ENCODE results near the gene ANKRD1. TPM values are rescaled to one million over a fixed set of nuclear protein-coding genes. Genes with fewer than 3 reads are reported as not detected.
A peak's percentile ranks its signal among the peaks of the same experiment; 100 is the strongest.

ANKRD1 gene
- total and polyA plus RNA-seq, 2 donors (not counting 1 experiment from before 2014, with no cell fraction given), result under 0.01 to 13.1 TPM

DNA sequence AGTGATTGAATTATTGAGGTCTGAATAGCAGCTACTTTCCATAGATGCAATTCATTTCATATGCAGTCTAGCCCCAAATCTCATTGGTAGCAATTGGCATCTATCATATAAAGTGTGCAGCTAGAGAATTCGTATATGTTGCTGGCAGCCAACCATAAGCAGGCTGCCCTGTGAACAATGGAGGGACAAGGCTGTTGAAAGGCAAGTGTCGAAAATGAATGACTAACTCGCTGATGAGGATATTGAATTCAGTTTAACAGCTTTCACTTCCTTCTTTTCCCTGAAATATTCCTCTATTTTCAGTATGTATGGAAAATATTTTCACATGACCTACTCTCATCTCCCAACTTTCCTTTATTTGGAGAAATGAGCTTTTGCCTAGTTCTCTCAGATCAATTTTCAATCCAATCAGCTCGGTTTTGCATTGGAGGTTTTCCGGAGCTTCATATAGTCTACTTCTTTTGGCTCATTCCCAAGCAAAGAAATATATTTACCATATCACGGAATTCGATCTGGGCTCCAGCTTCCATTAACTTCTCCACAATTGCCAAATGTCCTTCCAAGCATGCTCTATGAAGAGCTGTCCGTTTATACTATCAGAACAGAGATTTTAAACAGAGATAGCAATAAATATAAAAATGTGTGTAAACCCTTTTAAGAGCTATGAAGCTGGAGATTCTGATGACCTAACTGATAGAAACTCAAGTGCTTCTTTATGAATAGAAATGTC lies 3.5 kb downstream of the ANKRD1 start:
- peaks cover 6% of the 10 kb centered on the region for H3K4me1 ChIP-seq (ENCODE audit: control insufficient read depth, extremely low read depth, insufficient read depth, low read length)
- H3K4me2 ChIP-seq (ENCODE audit: extremely low read depth, insufficient read depth, low read length), result no peak overlapping the region
- H4K20me1 ChIP-seq (ENCODE audit: control insufficient read depth, extremely low read depth, insufficient read depth, low read length), result no peaks in the 10 kb centered on the region
- no peaks in the 10 kb centered on the region for H3K36me3 ChIP-seq (ENCODE audit: control insufficient read depth, insufficient read depth, low read length)
- H3K79me2 ChIP-seq (ENCODE audit: control insufficient read depth, insufficient read depth, low read length), result no peaks in the 10 kb centered on the region
- no peak overlapping the region for H2AFZ ChIP-seq (ENCODE audit: low read length)
- H3K27me3 ChIP-seq (ENCODE audit: control insufficient read depth, insufficient read depth, low read length), result no peaks in the 10 kb centered on the region
- H3K9me3 ChIP-seq (ENCODE audit: control insufficient read depth, insufficient read depth, low read depth, low read length), result no peaks in the 10 kb centered on the region
- DNase-seq (ENCODE audit: low read depth in 2 of 2), result peak in 1 of 2 donors; percentile 9
- H3K9ac ChIP-seq (ENCODE audit: insufficient read depth, low read length), result no peak overlapping the region
- TF ChIP-seq CTCF (conservative IDR thresholded peaks at IDR 0.05 in 1 of 2, IDR thresholded peaks at IDR 0.05 in 1 of 2; ENCODE audit: low read depth in 1 of 2, low read length in 2 of 2), result no peak
- no peak for TF ChIP-seq EZH2 (IDR thresholded peaks at IDR 0.05; ENCODE audit: low read length, missing control alignments)
- no peak overlapping the region for H3K27ac ChIP-seq (ENCODE audit: insufficient read depth, low read length)
- H3K4me3 ChIP-seq (replicated peaks in 1 of 4; ENCODE audit: control extremely low read depth in 1 of 4, insufficient read depth in 1 of 4, low read depth in 3 of 4, low read length in 4 of 4), result no peak overlapping the region

GRCh38 chr10:90916392-90917237 lies 4.3 kb downstream of the ANKRD1 start:
- H2AFZ ChIP-seq (ENCODE audit: low read length), result no peak overlapping the region
- no peaks in the 10 kb centered on the region for H3K79me2 ChIP-seq (ENCODE audit: control insufficient read depth, insufficient read depth, low read length)
- TF ChIP-seq CTCF (conservative IDR thresholded peaks at IDR 0.05 in 1 of 2, IDR thresholded peaks at IDR 0.05 in 1 of 2; ENCODE audit: low read depth in 1 of 2, low read length in 2 of 2) (no peak), EZH2 (IDR thresholded peaks at IDR 0.05; ENCODE audit: low read length, missing control alignments) (no peak)
- H3K27me3 ChIP-seq (ENCODE audit: control insufficient read depth, insufficient read depth, low read length), result no peaks in the 10 kb centered on the region
- no peak overlapping the region for H3K4me2 ChIP-seq (ENCODE audit: extremely low read depth, insufficient read depth, low read length)
- H4K20me1 ChIP-seq (ENCODE audit: control insufficient read depth, extremely low read depth, insufficient read depth, low read length), result no peaks in the 10 kb centered on the region
- no peaks in the 10 kb centered on the region for H3K9me3 ChIP-seq (ENCODE audit: control insufficient read depth, insufficient read depth, low read depth, low read length)
- peaks cover 6% of the 10 kb centered on the region for H3K4me1 ChIP-seq (ENCODE audit: control insufficient read depth, extremely low read depth, insufficient read depth, low read length)
- H3K27ac ChIP-seq (ENCODE audit: insufficient read depth, low read length), result no peak overlapping the region
- DNase-seq (ENCODE audit: low read depth in 2 of 2), result no peak
- H3K9ac ChIP-seq (ENCODE audit: insufficient read depth, low read length), result no peak overlapping the region
- H3K4me3 ChIP-seq (replicated peaks in 1 of 4; ENCODE audit: control extremely low read depth in 1 of 4, insufficient read depth in 1 of 4, low read depth in 3 of 4, low read length in 4 of 4), result no peak overlapping the region
- H3K36me3 ChIP-seq (ENCODE audit: control insufficient read depth, insufficient read depth, low read length), result no peaks in the 10 kb centered on the region

DNA sequence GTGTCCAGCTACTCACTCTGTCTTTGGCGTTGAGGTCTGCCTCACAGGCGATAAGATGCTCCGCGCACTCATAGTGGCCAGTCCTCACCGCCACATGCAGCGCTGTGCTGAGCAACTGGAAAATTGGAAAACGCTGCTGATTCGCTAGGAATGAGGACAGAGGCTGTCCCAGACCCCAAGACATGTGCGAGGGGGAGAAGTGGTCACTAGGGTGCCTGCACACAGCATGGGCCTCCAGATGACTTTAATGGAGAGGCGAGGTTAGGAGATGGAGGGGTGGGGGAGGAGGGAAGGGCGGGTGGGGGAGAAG lies 5.2 kb downstream of the ANKRD1 start:
- DNase-seq (ENCODE audit: low read depth in 2 of 2), result no peak
- Histone ChIP-seq H4K20me1 (ENCODE audit: control insufficient read depth, extremely low read depth, insufficient read depth, low read length) (no peaks in the 10 kb centered on the region), H3K4me3 (replicated peaks in 1 of 4; ENCODE audit: control extremely low read depth in 1 of 4, insufficient read depth in 1 of 4, low read depth in 3 of 4, low read length in 4 of 4) (no peak overlapping the region), H3K4me2 (ENCODE audit: extremely low read depth, insufficient read depth, low read length) (no peak overlapping the region), H3K27me3 (ENCODE audit: control insufficient read depth, insufficient read depth, low read length) (no peaks in the 10 kb centered on the region), H3K36me3 (ENCODE audit: control insufficient read depth, insufficient read depth, low read length) (no peaks in the 10 kb centered on the region), H3K4me1 (ENCODE audit: control insufficient read depth, extremely low read depth, insufficient read depth, low read length) (no peaks in the 10 kb centered on the region), H2AFZ (ENCODE audit: low read length) (no peak overlapping the region), H3K9ac (ENCODE audit: insufficient read depth, low read length) (no peak overlapping the region), H3K79me2 (ENCODE audit: control insufficient read depth, insufficient read depth, low read length) (no peaks in the 10 kb centered on the region), H3K27ac (ENCODE audit: insufficient read depth, low read length) (no peak overlapping the region), H3K9me3 (ENCODE audit: control insufficient read depth, insufficient read depth, low read depth, low read length) (no peaks in the 10 kb centered on the region)
- TF ChIP-seq CTCF (conservative IDR thresholded peaks at IDR 0.05 in 1 of 2, IDR thresholded peaks at IDR 0.05 in 1 of 2; ENCODE audit: low read depth in 1 of 2, low read length in 2 of 2), result no peak
- no peak for TF ChIP-seq EZH2 (IDR thresholded peaks at IDR 0.05; ENCODE audit: low read length, missing control alignments)

Data from fibroblast of lung (primary cell).